Duodenal mucosa (tissue), 2 donors: ENCODE measurements around the gene CCDC91.

Experiments used
- H3K27ac ChIP-seq: one replicate; pipeline ENCODE4 v1.7.0; 2013; ENCODE audit warnings: low read depth, low read length
- H3K27me3 ChIP-seq, 2 donors: one replicate each; pipeline ENCODE4 v1.7.0; 2013; ENCODE audit warnings: low read length in 2 of 2, control low read depth in 1 of 2; ENCODE audit not compliant: insufficient read depth in 2 of 2, control insufficient read depth in 1 of 2
- H3K36me3 ChIP-seq, 2 donors: one replicate each; pipeline ENCODE4 v1.7.0; 2013; ENCODE audit warnings: low read length in 2 of 2, control low read depth in 1 of 2; ENCODE audit not compliant: insufficient read depth in 2 of 2, control insufficient read depth in 1 of 2
- H3K4me1 ChIP-seq, 2 donors: one replicate each; pipeline ENCODE4 v1.7.0; 2013; ENCODE audit warnings: low read length in 2 of 2, control low read depth in 1 of 2; ENCODE audit not compliant: insufficient read depth in 2 of 2, control insufficient read depth in 1 of 2
- H3K4me3 ChIP-seq, 2 donors: one replicate each; pipeline ENCODE4 v1.7.0; 2013; ENCODE audit warnings: low read length in 2 of 2, low read depth in 1 of 2
- H3K9ac ChIP-seq, 2 donors: one replicate each; pipeline ENCODE4 v1.7.0; 2013; ENCODE audit warnings: low read length in 2 of 2, low read depth in 1 of 2
- H3K9me3 ChIP-seq, 2 donors: one replicate each; pipeline ENCODE4 v1.7.0; 2013; ENCODE audit warnings: low read length in 2 of 2, control low read depth in 1 of 2; ENCODE audit not compliant: control insufficient read depth in 1 of 2

The CCDC91 gene

DNA sequence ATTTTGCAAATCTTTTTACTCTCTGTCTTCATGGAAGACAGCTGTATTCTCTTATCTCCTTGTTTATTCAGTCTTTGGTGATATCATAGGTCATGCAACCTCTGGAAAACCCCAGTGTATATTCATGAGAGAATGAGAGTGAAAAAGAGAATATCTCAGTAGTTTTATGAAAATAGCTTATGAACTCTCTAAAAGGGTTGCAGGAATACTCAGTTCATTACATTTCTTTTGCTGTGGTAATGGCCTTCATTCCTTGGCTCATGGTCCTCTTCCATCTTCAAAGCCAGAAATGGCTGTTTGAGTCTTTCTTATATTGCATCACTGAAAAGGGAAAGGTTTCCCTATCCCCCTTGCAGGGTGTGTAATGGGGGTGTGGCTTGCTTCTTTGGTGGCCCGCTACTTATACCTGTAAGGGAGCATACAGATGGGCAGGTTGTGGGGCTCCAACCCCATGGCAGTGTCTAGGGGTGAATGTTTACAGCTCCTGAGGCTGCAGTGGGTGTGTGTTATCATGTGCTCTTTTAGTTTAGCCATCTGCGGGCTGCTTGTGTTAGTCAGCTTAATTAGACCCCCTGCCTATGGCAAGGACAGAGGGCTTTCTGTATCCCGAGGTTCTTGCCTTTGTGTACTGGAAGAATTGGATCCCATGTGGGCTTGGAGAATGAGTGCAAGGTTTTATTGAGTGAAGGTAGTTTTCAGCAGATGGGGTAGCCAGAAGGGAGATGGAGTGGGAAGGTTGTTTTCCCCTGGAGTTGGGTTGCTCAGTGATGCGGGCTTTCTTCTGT lies 150.2 kb downstream of the CCDC91 start:
- Histone ChIP-seq H3K9me3 (no peaks in the 10 kb centered on the region), H3K27me3 (no peaks in the 10 kb centered on the region), H3K4me1 (no peaks in the 10 kb centered on the region), H3K36me3 (no peaks in the 10 kb centered on the region), H3K9ac (no peak overlapping the region), H3K4me3 (no peak overlapping the region), H3K27ac (no peak overlapping the region)

DNA sequence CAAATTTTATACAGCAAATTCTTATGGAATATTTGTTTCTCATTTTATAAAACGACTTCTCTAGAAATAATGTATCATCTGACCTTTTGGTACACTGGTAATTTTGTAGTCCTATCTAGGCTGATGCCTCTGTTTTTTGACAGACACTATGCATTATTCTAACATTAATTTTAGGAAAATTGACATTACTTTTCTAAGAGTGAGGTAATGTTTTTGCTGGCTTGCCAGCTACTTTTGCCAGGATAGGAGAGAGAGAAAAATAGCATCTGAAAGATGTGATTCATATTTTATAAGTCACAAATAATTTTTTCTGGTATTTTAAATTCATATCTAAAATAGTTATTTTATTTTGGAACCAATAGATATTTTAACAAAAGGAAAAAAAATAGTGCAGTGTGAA lies 153.5 kb downstream of the CCDC91 start:
- H3K4me1 ChIP-seq: no peaks in the 10 kb centered on the region
- no peak overlapping the region for H3K4me3 ChIP-seq
- H3K9ac ChIP-seq: no peak overlapping the region
- H3K9me3 ChIP-seq: no peaks in the 10 kb centered on the region
- no peaks in the 10 kb centered on the region for H3K27me3 ChIP-seq
- no peak overlapping the region for H3K27ac ChIP-seq
- H3K36me3 ChIP-seq: no peaks in the 10 kb centered on the region

DNA sequence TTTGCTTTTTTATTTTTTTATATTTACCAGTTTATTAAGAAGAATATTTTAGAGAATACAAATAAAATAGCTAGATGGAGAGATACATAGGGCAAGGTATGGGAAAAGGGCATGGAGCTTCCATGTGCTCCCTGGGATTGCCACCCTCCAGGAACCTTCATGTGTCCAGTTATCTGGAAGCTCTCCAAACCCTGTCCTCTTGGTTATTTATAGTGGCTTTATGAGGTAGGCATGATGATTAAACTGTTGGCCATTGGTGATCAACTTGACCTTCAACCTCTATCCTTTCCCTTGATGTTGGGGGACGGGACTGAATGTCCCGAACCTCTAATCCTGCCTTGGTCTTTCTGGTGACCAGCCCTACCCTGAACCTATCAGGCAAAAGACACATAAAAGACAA lies 156.3 kb downstream of the CCDC91 start:
- no peaks in the 10 kb centered on the region for H3K27me3 ChIP-seq
- no peak overlapping the region for H3K4me3 ChIP-seq
- no peak overlapping the region for H3K9ac ChIP-seq
- H3K9me3 ChIP-seq: no peaks in the 10 kb centered on the region
- no peaks in the 10 kb centered on the region for H3K4me1 ChIP-seq
- H3K36me3 ChIP-seq: peaks cover 0 to 3% of the 10 kb centered on the region in 2 donors
- no peak overlapping the region for H3K27ac ChIP-seq

DNA sequence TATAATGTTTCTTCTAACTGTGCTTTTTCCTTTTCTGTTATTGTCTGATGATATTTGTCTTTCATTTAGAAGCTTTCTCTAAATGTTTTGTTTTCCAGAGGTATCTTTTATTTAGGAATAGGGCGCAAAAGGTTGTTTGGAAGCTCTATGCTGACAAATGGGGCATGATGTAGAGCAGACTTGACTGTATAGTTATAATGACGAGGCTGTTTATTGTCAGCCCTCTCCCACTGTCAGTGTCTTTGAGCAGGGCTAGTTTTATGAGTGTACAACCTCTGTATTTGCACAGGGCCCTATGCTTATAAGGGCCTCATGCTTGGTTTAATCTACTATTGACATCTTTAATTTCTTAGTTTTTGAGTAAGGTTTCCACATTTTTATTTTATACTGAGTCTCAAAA lies 158.9 kb downstream of the CCDC91 start:
- Histone ChIP-seq H3K36me3 (peaks cover 2 to 9% of the 10 kb centered on the region in 2 donors), H3K9me3 (peaks cover 0 to 7% of the 10 kb centered on the region in 2 donors), H3K9ac (no peak overlapping the region), H3K27me3 (no peaks in the 10 kb centered on the region), H3K4me3 (no peak overlapping the region), H3K4me1 (no peaks in the 10 kb centered on the region), H3K27ac (no peak overlapping the region)

DNA sequence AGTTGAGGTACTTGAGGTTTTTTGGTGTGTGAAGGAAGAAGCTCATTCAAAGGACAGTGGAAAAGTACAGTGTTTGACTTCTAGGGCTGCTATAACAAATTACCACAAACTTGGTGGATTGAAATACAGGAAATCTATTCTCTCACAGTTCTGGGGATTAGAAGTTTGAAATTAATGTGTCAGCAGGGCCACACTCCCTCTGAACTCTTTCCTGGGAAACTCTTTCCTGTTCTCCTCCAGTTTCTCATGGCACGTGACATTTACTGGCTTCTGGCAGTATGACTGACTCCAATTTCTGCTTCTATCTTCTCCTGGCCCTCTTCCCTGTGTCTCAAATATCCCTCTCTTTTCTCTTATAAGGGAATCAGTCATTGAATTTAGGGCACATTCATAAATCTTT lies 160.2 kb downstream of the CCDC91 start:
- Histone ChIP-seq H3K27me3 (no peaks in the 10 kb centered on the region), H3K4me1 (no peaks in the 10 kb centered on the region), H3K27ac (no peak overlapping the region), H3K36me3 (peaks cover 2 to 9% of the 10 kb centered on the region in 2 donors), H3K4me3 (no peak overlapping the region), H3K9me3 (peaks cover 0 to 7% of the 10 kb centered on the region in 2 donors), H3K9ac (no peak overlapping the region)

DNA sequence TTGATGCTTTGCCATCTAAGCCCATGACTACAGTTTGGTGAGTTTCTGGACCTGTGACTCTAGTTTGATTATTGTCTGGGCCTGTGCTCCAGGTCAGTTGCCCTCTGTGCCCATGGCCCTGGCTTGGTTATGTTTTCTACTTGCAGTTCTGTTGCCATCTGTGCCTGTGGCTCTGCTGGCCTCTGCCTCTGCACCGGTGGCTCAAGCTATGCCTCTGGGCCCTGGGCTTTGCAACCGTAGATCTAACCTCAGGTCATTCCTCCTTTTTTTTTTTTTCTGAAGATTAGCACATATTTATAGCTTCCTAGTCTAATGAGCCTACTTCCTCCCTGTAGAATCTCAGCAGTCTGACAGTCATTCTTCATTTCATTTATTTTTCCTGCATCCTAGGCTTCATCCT lies 161.2 kb downstream of the CCDC91 start:
- no peaks in the 10 kb centered on the region for H3K4me1 ChIP-seq
- H3K9ac ChIP-seq: no peak overlapping the region
- H3K36me3 ChIP-seq: peaks cover 2 to 9% of the 10 kb centered on the region in 2 donors
- H3K9me3 ChIP-seq: peaks cover 0 to 7% of the 10 kb centered on the region in 2 donors
- H3K27me3 ChIP-seq: no peaks in the 10 kb centered on the region
- no peak overlapping the region for H3K27ac ChIP-seq
- H3K4me3 ChIP-seq: no peak overlapping the region

DNA sequence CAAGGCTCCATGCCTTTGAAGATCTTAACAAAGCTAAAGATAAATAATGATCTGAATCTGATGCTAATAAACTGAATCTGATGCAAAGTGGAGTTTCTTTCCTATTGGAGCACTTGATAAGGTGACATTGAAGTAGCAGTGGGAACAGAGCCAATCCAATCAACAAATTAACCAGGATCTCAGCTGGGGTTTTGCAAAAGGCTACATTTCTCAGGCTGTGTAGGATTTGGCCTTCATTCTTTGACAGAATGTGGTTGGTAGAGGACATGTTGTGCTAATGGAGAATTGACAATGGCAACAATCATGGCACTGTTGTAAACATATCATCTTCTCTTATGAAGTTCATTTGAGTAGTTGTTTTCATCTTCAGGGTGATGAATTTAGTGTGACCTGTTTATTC lies 164.9 kb downstream of the CCDC91 start:
- H3K27me3 ChIP-seq: no peaks in the 10 kb centered on the region
- no peak overlapping the region for H3K4me3 ChIP-seq
- no peak overlapping the region for H3K9ac ChIP-seq
- peaks cover 0 to 7% of the 10 kb centered on the region in 2 donors for H3K9me3 ChIP-seq
- no peak overlapping the region for H3K27ac ChIP-seq
- H3K36me3 ChIP-seq: peaks cover 2 to 9% of the 10 kb centered on the region in 2 donors
- H3K4me1 ChIP-seq: no peaks in the 10 kb centered on the region

DNA sequence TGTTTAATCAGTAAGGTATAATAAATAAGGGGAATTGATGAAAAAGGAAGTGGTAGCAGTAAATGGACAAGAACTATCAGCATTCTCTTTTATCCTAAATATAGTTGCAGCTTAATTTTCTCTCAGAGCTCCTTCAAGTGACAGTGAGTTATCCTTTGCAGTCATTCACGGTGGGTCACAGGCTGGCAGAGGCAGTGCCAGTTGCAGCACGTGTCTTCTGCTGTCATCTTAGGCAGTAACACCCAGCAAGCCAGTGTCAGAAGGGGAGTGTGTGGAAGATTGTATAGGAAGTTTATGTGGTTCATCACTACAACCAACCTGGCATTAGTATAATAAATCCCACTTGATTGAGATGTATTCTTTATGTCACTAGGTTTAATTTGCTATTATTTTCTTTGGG lies 170.0 kb downstream of the CCDC91 start:
- Histone ChIP-seq H3K4me1 (no peaks in the 10 kb centered on the region), H3K9me3 (no peaks in the 10 kb centered on the region), H3K27me3 (no peaks in the 10 kb centered on the region), H3K27ac (no peak overlapping the region), H3K36me3 (no peaks in the 10 kb centered on the region), H3K9ac (no peak overlapping the region), H3K4me3 (no peak overlapping the region)

DNA sequence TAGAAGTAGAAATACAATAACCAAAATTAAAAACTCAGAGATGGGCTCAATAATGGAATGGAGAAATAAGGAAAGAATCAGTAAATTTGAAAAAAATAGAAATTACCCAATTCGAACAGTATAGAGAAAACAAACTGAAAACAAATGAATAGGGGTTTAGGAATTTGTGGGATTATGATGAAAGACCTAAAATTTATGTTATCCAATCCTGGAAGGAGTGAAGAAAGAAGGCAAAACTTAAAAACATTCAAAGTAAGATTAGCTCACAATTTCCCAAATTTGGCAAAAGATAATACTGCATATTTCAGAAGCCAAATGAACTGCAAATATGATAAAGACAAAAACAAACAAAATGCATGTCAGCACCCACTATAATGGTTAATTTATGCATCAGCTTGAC lies 177.1 kb downstream of the CCDC91 start:
- Histone ChIP-seq H3K4me1 (no peaks in the 10 kb centered on the region), H3K9me3 (peaks cover 24 to 38% of the 10 kb centered on the region in 2 donors), H3K9ac (no peak overlapping the region), H3K27ac (no peak overlapping the region), H3K4me3 (no peak overlapping the region), H3K36me3 (peaks cover 6 to 10% of the 10 kb centered on the region in 2 donors), H3K27me3 (no peaks in the 10 kb centered on the region)

DNA sequence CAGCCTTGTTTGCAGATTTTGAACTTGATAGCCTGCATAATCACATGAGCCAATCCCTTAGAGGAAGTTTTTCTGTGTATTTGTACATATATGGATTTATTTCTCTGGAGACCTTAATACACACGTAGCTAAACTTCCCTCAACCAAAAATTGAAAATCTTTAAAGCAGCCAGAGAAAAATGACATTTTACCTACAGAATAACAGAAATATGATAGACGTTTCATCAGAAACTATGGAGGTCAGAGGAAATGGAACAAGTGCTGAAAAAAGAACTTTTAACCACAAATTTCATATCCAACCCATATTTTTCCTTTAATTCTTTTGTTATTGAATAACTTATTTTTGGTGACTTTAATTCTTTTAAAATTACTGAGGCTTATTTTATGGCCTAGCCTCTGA lies 177.7 kb downstream of the CCDC91 start:
- H3K4me3 ChIP-seq: no peak overlapping the region
- no peak overlapping the region for H3K27ac ChIP-seq
- H3K4me1 ChIP-seq: no peaks in the 10 kb centered on the region
- no peak overlapping the region for H3K9ac ChIP-seq
- H3K27me3 ChIP-seq: no peaks in the 10 kb centered on the region
- H3K36me3 ChIP-seq: peaks cover 6 to 10% of the 10 kb centered on the region in 2 donors
- peaks cover 24 to 38% of the 10 kb centered on the region in 2 donors for H3K9me3 ChIP-seq
